Aorta (tissue), 5 donors: ENCODE data around the gene FLNB. TPM values are rescaled to one million over a fixed set of nuclear protein-coding genes. Genes with fewer than 3 reads are reported as not detected.

Experiments used
- ATAC-seq: fragments of 200-7000 bp; cut with Tn5 transposase; one replicate; pipeline ENCODE4 v1.9.1; 2022; ENCODE audit warnings: moderate library complexity; ENCODE audit not compliant: low FRiP score
- DNase-seq, 2 donors: peaks; one replicate each; pipeline ENCODE4 v3.0.0-alpha.2; 2020
- H3K27ac ChIP-seq, 2 donors: one replicate each; pipeline ENCODE4 v1.5.1; 2013; ENCODE audit warnings: low read length in 2 of 2, mild to moderate bottlenecking in 2 of 2, moderate library complexity in 2 of 2, control low read depth in 1 of 2, inconsistent platforms in 1 of 2, low read depth in 1 of 2
- H3K27me3 ChIP-seq, 2 donors: one replicate each; pipeline ENCODE4 v1.6.1; 2013; ENCODE audit warnings: control low read depth in 1 of 2, low read length in 1 of 2, mild to moderate bottlenecking in 1 of 2, moderate library complexity in 1 of 2; ENCODE audit not compliant: insufficient read depth in 2 of 2, control insufficient read depth in 1 of 2
- H3K36me3 ChIP-seq, 2 donors: one replicate each; pipeline ENCODE4 v1.6.1; 2013; ENCODE audit warnings: control low read depth in 1 of 2, low read length in 1 of 2, mild to moderate bottlenecking in 1 of 2; ENCODE audit not compliant: insufficient read depth in 2 of 2, control insufficient read depth in 1 of 2
- H3K4me1 ChIP-seq, 2 donors: one replicate each; pipeline ENCODE4 v1.6.1; 2013; ENCODE audit warnings: low read length in 2 of 2, control low read depth in 1 of 2, mild to moderate bottlenecking in 1 of 2, moderate library complexity in 1 of 2; ENCODE audit not compliant: insufficient read depth in 2 of 2, control insufficient read depth in 1 of 2
- H3K4me3 ChIP-seq, 2 donors: one replicate each; pipeline ENCODE4 v1.5.1; 2013; ENCODE audit warnings: low read length in 2 of 2, control low read depth in 1 of 2, mild to moderate bottlenecking in 1 of 2
- H3K9me3 ChIP-seq: one replicate; pipeline ENCODE4 v1.6.1; 2013; ENCODE audit warnings: mild to moderate bottlenecking, low read length; ENCODE audit not compliant: control insufficient read depth
- WGBS, 2 donors: extraction: QIAGEN DNeasy Blood & Tissue Kit; methylation state at CpG; one replicate each; pipeline ENCODE4 v1.1.7; 2013; 5-methylcytosine and 5-hydroxymethylcytosine counted together
- intact Hi-C, 2 donors: fragments of 100-400 bp; cut with DNase I; formaldehyde crosslinking; loops; one replicate each; pipeline versions ENCODE4 v1.14.2 to v1.15.0; 2022
- polyA plus RNA-seq, 2 donors: library from polyadenylated mRNA; stranded (reverse); fragments of 200-250 nt; gene quantifications; one replicate each; pipeline ENCODE4 v1.2.3, GENCODE V29; 2013
- total RNA-seq, 2 donors: library from RNA; stranded (reverse); fragmentation: NEBNext Ultra II Directional; extraction: Animal tissue kit (Norgen Biotek cat#: 25700); gene quantifications; one replicate each; pipeline ENCODE4 v1.2.1, GENCODE V29; 2021
- donor health status: healthy with polysubstance abuse.
- donor health status: Bipolar disorder and iron deficiency.
- donor health status: DM: no; HTN: no; CAD: no.
- donor health status: DM: no; HTN: no; CAD: no.
- donor health status: DM: yes; HTN: yes; CAD: no.

FLNB gene
- total and polyA plus RNA-seq, 4 donors = 33.3 to 254 (median 125) TPM

- WGBS, 2 donors = 82 to 84% methylated on average over 12 of the region's 12 CpGs
- H3K9me3 ChIP-seq = peaks cover 2% of the 10 kb centered on the region
- ATAC-seq = no peak
- intact Hi-C loops = no loop called here
- no peak overlapping the region for H3K27ac ChIP-seq
- DNase-seq = no peak
- no peak overlapping the region for H3K4me3 ChIP-seq
- H3K4me1 ChIP-seq = no peaks in the 10 kb centered on the region
- H3K36me3 ChIP-seq = peaks cover 12 to 19% of the 10 kb centered on the region in 2 donors
- H3K27me3 ChIP-seq = no peaks in the 10 kb centered on the region
These were observed 133.6 kb downstream of the FLNB start for GRCh38 chr3:58141766-58142345.

GRCh38 chr3:58143417-58144055, 135.3 kb downstream of the FLNB start:
- Histone ChIP-seq H3K36me3 (peaks cover 3 to 10% of the 10 kb centered on the region in 2 donors), H3K9me3 (no peaks in the 10 kb centered on the region), H3K4me1 (no peaks in the 10 kb centered on the region), H3K4me3 (no peak overlapping the region), H3K27ac (no peak overlapping the region), H3K27me3 (no peaks in the 10 kb centered on the region)
- ATAC-seq (no peak), DNase-seq (no peak)
- intact Hi-C loops = no loop called here
- WGBS, 2 donors = 74 to 81% methylated on average over 9 of the region's 9 CpGs

GRCh38 chr3:58144478-58145325, 136.5 kb downstream of the FLNB start:
- ATAC-seq (no peak), DNase-seq (no peak)
- intact Hi-C loops = no loop called here
- 76 to 82% methylated on average over 7 of the region's 7 CpGs for WGBS, 2 donors
- Histone ChIP-seq H3K36me3 (peaks cover 3 to 11% of the 10 kb centered on the region in 2 donors), H3K9me3 (no peaks in the 10 kb centered on the region), H3K27ac (no peak overlapping the region), H3K4me1 (no peaks in the 10 kb centered on the region), H3K4me3 (no peak overlapping the region), H3K27me3 (no peaks in the 10 kb centered on the region)

DNA sequence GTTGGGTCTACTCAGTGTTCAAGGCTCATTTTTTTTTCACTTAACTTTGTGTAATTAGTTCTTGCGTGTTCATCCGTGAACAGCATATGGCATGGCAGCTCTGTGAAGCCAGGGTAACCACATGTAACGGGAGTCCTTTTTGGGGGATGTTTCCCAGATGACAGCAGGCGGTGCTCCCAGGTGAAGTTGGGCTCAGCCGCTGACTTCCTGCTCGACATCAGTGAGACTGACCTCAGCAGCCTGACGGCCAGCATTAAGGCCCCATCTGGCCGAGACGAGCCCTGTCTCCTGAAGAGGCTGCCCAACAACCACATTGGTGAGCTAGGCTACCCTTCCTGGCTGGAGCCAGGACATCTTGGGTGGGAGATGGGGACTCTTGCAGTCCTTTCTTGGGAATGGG, 139.8 kb downstream of the FLNB start:
- no peak overlapping the region for H3K4me3 ChIP-seq
- no peak overlapping the region for H3K27ac ChIP-seq
- H3K36me3 ChIP-seq = peaks cover 0 to 7% of the 10 kb centered on the region in 2 donors
- H3K27me3 ChIP-seq = no peaks in the 10 kb centered on the region
- intact Hi-C loops = no loop called here
- no peaks in the 10 kb centered on the region for H3K4me1 ChIP-seq
- ATAC-seq = no peak
- no peaks in the 10 kb centered on the region for H3K9me3 ChIP-seq
- DNase-seq = no peak
- WGBS, 2 donors = 96 to 97% methylated on average over 9 of the region's 9 CpGs

GRCh38 chr3:58150130-58150809, 142.0 kb downstream of the FLNB start:
- DNase-seq (no peak), ATAC-seq (no peak)
- H3K27me3 ChIP-seq = no peaks in the 10 kb centered on the region
- H3K27ac ChIP-seq = no peak overlapping the region
- H3K9me3 ChIP-seq = no peaks in the 10 kb centered on the region
- intact Hi-C loops = no loop called here
- H3K4me3 ChIP-seq = no peak overlapping the region
- H3K4me1 ChIP-seq = no peaks in the 10 kb centered on the region
- peaks cover 0 to 8% of the 10 kb centered on the region in 2 donors for H3K36me3 ChIP-seq
- 79 to 80% methylated on average over 14 of the region's 14 CpGs for WGBS, 2 donors

GRCh38 chr3:58150810-58151199, 142.6 kb downstream of the FLNB start:
- Histone ChIP-seq H3K4me3 (no peak overlapping the region), H3K4me1 (no peaks in the 10 kb centered on the region), H3K36me3 (peaks cover 0 to 5% of the 10 kb centered on the region in 2 donors), H3K27me3 (no peaks in the 10 kb centered on the region), H3K9me3 (no peaks in the 10 kb centered on the region), H3K27ac (no peak overlapping the region)
- DNase-seq (no peak), ATAC-seq (no peak)
- intact Hi-C loops = no loop called here
- 88% methylated on average over 13 of the region's 13 CpGs for WGBS, 2 donors

- H3K36me3 ChIP-seq = peaks cover 0 to 5% of the 10 kb centered on the region in 2 donors
These were observed 143.4 kb downstream of the FLNB start for GRCh38 chr3:58151637-58152036.

GRCh38 chr3:58152225-58153015, 144.2 kb downstream of the FLNB start:
- Histone ChIP-seq H3K9me3 (no peaks in the 10 kb centered on the region), H3K4me3 (no peak overlapping the region), H3K27me3 (no peaks in the 10 kb centered on the region), H3K36me3 (peaks cover 0 to 5% of the 10 kb centered on the region in 2 donors), H3K4me1 (no peaks in the 10 kb centered on the region), H3K27ac (no peak overlapping the region)
- intact Hi-C loops = no loop called here
- WGBS, 2 donors = 96% methylated on average over 17 of the region's 17 CpGs
- no peak for DNase-seq
- ATAC-seq = no peak

More at GRCh38 chr3:58151637-58152036, 143.4 kb downstream of the FLNB start:
- H3K4me3 ChIP-seq = no peak overlapping the region
- no peak overlapping the region for H3K27ac ChIP-seq
- peak in 1 of 2 donors; percentile 70 for DNase-seq
- intact Hi-C loops = no loop called here
- H3K27me3 ChIP-seq = no peaks in the 10 kb centered on the region
- WGBS, 2 donors = 34 to 39% methylated on average over 3 of the region's 3 CpGs
- H3K9me3 ChIP-seq = no peaks in the 10 kb centered on the region
- ATAC-seq = no peak
- H3K4me1 ChIP-seq = no peaks in the 10 kb centered on the region
